H9 (cell line): ENCODE results near the gene ARID1A. TPM values are rescaled to one million over a fixed set of nuclear protein-coding genes. Genes with fewer than 3 reads are reported as not detected.

Experiments
- DNase-seq: peaks from one replicate; pipeline ENCODE4 v3.0.0-alpha.2; 2017
- H2AFZ ChIP-seq: one replicate; pipeline ENCODE4 v1.6.1; 2013; ENCODE audit warnings: mild to moderate bottlenecking, low read length, control low read depth, moderate library complexity
- H2AK5ac ChIP-seq: 2 replicates; pipeline ENCODE4 v1.6.1; 2013; ENCODE audit warnings: low read length, control low read depth, mixed read lengths; ENCODE audit not compliant: insufficient read length
- H2BK120ac ChIP-seq: one replicate; pipeline ENCODE4 v1.6.1; 2013; ENCODE audit warnings: low read depth, mild to moderate bottlenecking, low read length, control low read depth, inconsistent platforms; ENCODE audit not compliant: poor library complexity, severe bottlenecking
- H2BK12ac ChIP-seq: 2 replicates; pipeline ENCODE4 v1.6.1; 2013; ENCODE audit warnings: low read length, control low read depth, mixed read lengths, low read depth; ENCODE audit not compliant: insufficient read length
- H2BK15ac ChIP-seq: 2 replicates; pipeline ENCODE4 v1.6.1; 2013; ENCODE audit warnings: low read depth, low read length, control low read depth
- H2BK20ac ChIP-seq: one replicate; pipeline ENCODE4 v1.6.1; 2013; ENCODE audit warnings: low read depth, mild to moderate bottlenecking, low read length, control low read depth, inconsistent platforms; ENCODE audit not compliant: poor library complexity, severe bottlenecking
- H2BK5ac ChIP-seq: 2 replicates; pipeline ENCODE4 v1.6.1; 2013; ENCODE audit warnings: low read length, control low read depth, mixed read lengths; ENCODE audit not compliant: insufficient read length
- H3K14ac ChIP-seq: 2 replicates; pipeline ENCODE4 v1.6.1; 2013; ENCODE audit warnings: low read length, control low read depth; ENCODE audit not compliant: insufficient read depth
- H3K18ac ChIP-seq: 2 replicates; pipeline ENCODE4 v1.6.1; 2013; ENCODE audit warnings: low read depth, mild to moderate bottlenecking, mixed read lengths, low read length, control low read depth; ENCODE audit not compliant: insufficient read length
- H3K23ac ChIP-seq: 2 replicates; pipeline ENCODE4 v1.6.1; 2013; ENCODE audit warnings: low read length, control low read depth, mixed read lengths, low read depth; ENCODE audit not compliant: insufficient read length
- H3K23me2 ChIP-seq: 2 replicates; pipeline ENCODE4 v1.6.1; 2013; ENCODE audit warnings: low read depth, mild to moderate bottlenecking, mixed read lengths, low read length, control low read depth; ENCODE audit not compliant: insufficient read length, poor library complexity, severe bottlenecking
- H3K27ac ChIP-seq: 2 replicates; pipeline ENCODE4 v1.5.1; 2013; ENCODE audit warnings: low read length, control low read depth, mixed read lengths, low read depth; ENCODE audit not compliant: insufficient read length
- H3K27me3 ChIP-seq: 2 replicates; pipeline ENCODE4 v1.6.1; 2013; ENCODE audit warnings: low read length, control low read depth, inconsistent platforms; ENCODE audit not compliant: insufficient read depth
- H3K4ac ChIP-seq: 2 replicates; pipeline ENCODE4 v1.6.1; 2013; ENCODE audit warnings: low read depth, mild to moderate bottlenecking, control low read depth, inconsistent platforms, low read length, moderate library complexity
- H3K4me1 ChIP-seq: 2 replicates; pipeline ENCODE4 v1.6.1; 2013; ENCODE audit warnings: low read length, control low read depth, inconsistent platforms; ENCODE audit not compliant: insufficient read depth
- H3K4me2 ChIP-seq: 2 replicates; pipeline ENCODE4 v1.6.1; 2013; ENCODE audit warnings: low read length, control low read depth, mixed read lengths; ENCODE audit not compliant: insufficient read length, insufficient read depth
- H3K56ac ChIP-seq: 2 replicates; pipeline ENCODE4 v1.6.1; 2013; ENCODE audit warnings: low read depth, mild to moderate bottlenecking, mixed read lengths, low read length, control low read depth; ENCODE audit not compliant: insufficient read length
- H3K79me1 ChIP-seq: 2 replicates; pipeline ENCODE4 v1.6.1; 2013; ENCODE audit warnings: low read depth, mild to moderate bottlenecking, moderate library complexity, low read length, control low read depth, inconsistent platforms; ENCODE audit not compliant: insufficient read depth, poor library complexity, severe bottlenecking
- H3K79me2 ChIP-seq: 2 replicates; pipeline ENCODE4 v1.6.1; 2013; ENCODE audit warnings: low read length, control low read depth, inconsistent platforms; ENCODE audit not compliant: insufficient read depth
- H3K9ac ChIP-seq: 2 replicates; pipeline ENCODE4 v1.6.1; 2013; ENCODE audit warnings: low read length, control low read depth, mixed read lengths; ENCODE audit not compliant: insufficient read length; ENCODE audit errors: extremely low read depth
- H3K9me3 ChIP-seq: one replicate; pipeline ENCODE4 v1.6.1; 2013; ENCODE audit warnings: low read depth, low read length, inconsistent platforms; ENCODE audit not compliant: control insufficient read depth
- H3T11ph ChIP-seq: one replicate; pipeline ENCODE4 v1.6.1; 2013; ENCODE audit warnings: mild to moderate bottlenecking, low read length, control low read depth, inconsistent platforms
- H4K20me1 ChIP-seq: one replicate; pipeline ENCODE4 v1.6.1; 2013; ENCODE audit not compliant: control insufficient read depth, insufficient read length, insufficient read depth
- H4K5ac ChIP-seq: 2 replicates; pipeline ENCODE4 v1.6.1; 2013; ENCODE audit warnings: low read depth, mild to moderate bottlenecking, mixed read lengths, low read length, control low read depth; ENCODE audit not compliant: insufficient read length
- H4K8ac ChIP-seq: replicated peaks from 2 replicates; pipeline ENCODE4 v1.6.1; 2013; ENCODE audit warnings: low read length, control low read depth, mixed read lengths, low read depth; ENCODE audit not compliant: insufficient read length
- H4K91ac ChIP-seq: 2 replicates; pipeline ENCODE4 v1.6.1; 2013; ENCODE audit warnings: low read depth, mild to moderate bottlenecking, moderate library complexity, mixed read lengths, low read length, control low read depth; ENCODE audit not compliant: insufficient read length
- H3K27ac Mint-ChIP-seq, 3 experiments: 2 replicates in 2 of 3; 3 replicates in 1 of 3; pipeline ENCODE4 v1.8.0; 2020 to 2021; ENCODE audit warnings: mixed read lengths in 3 of 3, mild to moderate bottlenecking in 1 of 3, moderate library complexity in 1 of 3
- H3K27me3 Mint-ChIP-seq: 2 replicates; pipeline ENCODE4 v1.8.0; 2021; ENCODE audit warnings: low read depth, mild to moderate bottlenecking, moderate library complexity, mixed read lengths
- H3K36me3 Mint-ChIP-seq, 3 experiments: 2 replicates in 2 of 3; 3 replicates in 1 of 3; pipeline ENCODE4 v1.8.0; 2020 to 2021; ENCODE audit warnings: low read depth in 3 of 3, mixed read lengths in 3 of 3; ENCODE audit not compliant: insufficient read depth in 1 of 3
- H3K4me1 Mint-ChIP-seq, 2 experiments: 2 replicates each; pipeline ENCODE4 v1.8.0; 2020; ENCODE audit warnings: mixed read lengths in 2 of 2
- H3K4me3 Mint-ChIP-seq, 2 experiments: 2 replicates in 1 of 2; 3 replicates in 1 of 2; pipeline ENCODE4 v1.8.0; 2020 to 2021; ENCODE audit warnings: mild to moderate bottlenecking in 2 of 2, mixed read lengths in 2 of 2, moderate library complexity in 1 of 2
- H3K9me3 Mint-ChIP-seq, 2 experiments: 2 replicates in 1 of 2; 3 replicates in 1 of 2; pipeline ENCODE4 v1.8.0; 2020; ENCODE audit warnings: mild to moderate bottlenecking in 2 of 2, mixed read lengths in 2 of 2, moderate library complexity in 1 of 2
- WGBS: extraction: QIAGEN DNeasy Blood & Tissue Kit; methylation state at CpG from one replicate; pipeline ENCODE4 v1.1.7; 2013; ENCODE audit warnings: missing lambda C conversion rate, low lambda C conversion rate, mixed read lengths; ENCODE audit not compliant: insufficient read length; ENCODE audit errors: extremely low coverage; 5-methylcytosine and 5-hydroxymethylcytosine counted together
- total RNA-seq: library from RNA; stranded (reverse); gene quantifications from 2 replicates; pipeline ENCODE4 v1.2.1, GENCODE V29; 2021
- TF ChIP-seq, protein P1 (sequence below): fragments of 200-600 bp; sonication (generic); conservative IDR thresholded peaks from 3 replicates; pipeline ENCODE4 v1.8.0; 2021; ENCODE audit warnings: antibody characterized with exemption, mild to moderate bottlenecking

The ARID1A gene
- total RNA-seq, 1 experiment from 2014 or later, result 147 TPM

DNA sequence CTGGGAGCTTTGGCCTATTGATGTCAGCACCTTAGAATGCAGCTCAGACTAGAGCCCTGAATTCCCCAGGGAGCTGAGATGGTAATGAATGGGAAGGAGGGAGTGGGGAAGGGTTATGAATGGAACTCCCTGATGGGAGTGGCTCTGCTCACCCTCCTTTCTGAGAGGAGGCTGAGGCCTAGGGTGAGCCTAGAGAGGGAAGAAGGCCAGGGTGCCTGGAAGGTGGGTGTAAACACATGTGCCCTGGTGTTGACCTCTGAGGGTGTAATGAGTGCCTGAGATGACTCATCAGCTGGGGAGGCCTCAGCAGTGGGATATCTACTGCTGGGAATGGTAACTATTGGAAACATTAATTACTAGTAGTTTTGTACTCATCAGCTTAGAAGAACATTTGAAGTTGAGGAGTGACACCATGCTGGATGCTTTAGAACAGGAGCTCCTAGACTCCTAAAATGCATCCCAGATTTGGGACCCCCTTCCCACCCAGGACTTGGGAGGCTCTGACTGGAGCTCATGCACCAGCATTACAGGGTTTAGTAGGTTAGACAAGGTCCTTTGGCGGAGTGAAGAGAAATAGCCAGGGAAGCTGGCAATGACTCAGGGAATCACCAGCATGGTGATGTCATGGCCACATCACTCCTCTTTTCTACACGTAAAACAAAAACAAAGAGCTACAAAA lies 76.0 kb downstream of the ARID1A start:
- no peak overlapping the region for H3K4ac ChIP-seq
- no peak overlapping the region for H2AK5ac ChIP-seq
- Mint-ChIP-seq H3K4me3 (no peak overlapping the region; a peak in 1 of 5 replicates), H3K36me3 (peaks cover 81 to 99% (median 98%) of the 10 kb centered on the region in 3 experiments; a peak in 6 of 7 replicates), H3K27me3 (no peaks in the 10 kb centered on the region; the same call in 1 of the 2 replicates), H3K4me1 (no peaks in the 10 kb centered on the region), H3K9me3 (no peaks in the 10 kb centered on the region), H3K27ac (peak overlapping the region in 2 of 3 experiments; percentile 47 to 73; a peak in 3 of 7 replicates)
- no peaks in the 10 kb centered on the region for H3K79me1 ChIP-seq
- WGBS, result no CpG with 5 or more reads among the region's 2 CpGs
- no peak overlapping the region for H3K4me2 ChIP-seq
- H3K9ac ChIP-seq, result no peak overlapping the region
- no peaks in the 10 kb centered on the region for H3K79me2 ChIP-seq
- H2AFZ ChIP-seq, result no peak overlapping the region
- H2BK12ac ChIP-seq, result no peak overlapping the region
- H3K56ac ChIP-seq, result no peak overlapping the region
- no peaks in the 10 kb centered on the region for H4K20me1 ChIP-seq
- H3T11ph ChIP-seq, result no peak overlapping the region
- H3K23me2 ChIP-seq, result no peaks in the 10 kb centered on the region
- H3K4me1 ChIP-seq, result no peaks in the 10 kb centered on the region
- TF ChIP-seq, protein P1, sequence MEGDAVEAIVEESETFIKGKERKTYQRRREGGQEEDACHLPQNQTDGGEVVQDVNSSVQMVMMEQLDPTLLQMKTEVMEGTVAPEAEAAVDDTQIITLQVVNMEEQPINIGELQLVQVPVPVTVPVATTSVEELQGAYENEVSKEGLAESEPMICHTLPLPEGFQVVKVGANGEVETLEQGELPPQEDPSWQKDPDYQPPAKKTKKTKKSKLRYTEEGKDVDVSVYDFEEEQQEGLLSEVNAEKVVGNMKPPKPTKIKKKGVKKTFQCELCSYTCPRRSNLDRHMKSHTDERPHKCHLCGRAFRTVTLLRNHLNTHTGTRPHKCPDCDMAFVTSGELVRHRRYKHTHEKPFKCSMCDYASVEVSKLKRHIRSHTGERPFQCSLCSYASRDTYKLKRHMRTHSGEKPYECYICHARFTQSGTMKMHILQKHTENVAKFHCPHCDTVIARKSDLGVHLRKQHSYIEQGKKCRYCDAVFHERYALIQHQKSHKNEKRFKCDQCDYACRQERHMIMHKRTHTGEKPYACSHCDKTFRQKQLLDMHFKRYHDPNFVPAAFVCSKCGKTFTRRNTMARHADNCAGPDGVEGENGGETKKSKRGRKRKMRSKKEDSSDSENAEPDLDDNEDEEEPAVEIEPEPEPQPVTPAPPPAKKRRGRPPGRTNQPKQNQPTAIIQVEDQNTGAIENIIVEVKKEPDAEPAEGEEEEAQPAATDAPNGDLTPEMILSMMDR, result no peak
- no peak overlapping the region for H3K14ac ChIP-seq
- no peak overlapping the region for H2BK20ac ChIP-seq
- H4K5ac ChIP-seq, result no peak overlapping the region
- H3K23ac ChIP-seq, result no peak overlapping the region
- H3K27me3 ChIP-seq, result no peaks in the 10 kb centered on the region
- no peak overlapping the region for H4K91ac ChIP-seq
- no peak overlapping the region for H2BK15ac ChIP-seq
- no peak for DNase-seq
- H3K18ac ChIP-seq, result no peak overlapping the region
- H3K27ac ChIP-seq, result no peak overlapping the region
- no peak overlapping the region for H2BK5ac ChIP-seq
- no peaks in the 10 kb centered on the region for H3K9me3 ChIP-seq
- no peak overlapping the region for H2BK120ac ChIP-seq
- no peak overlapping the region for H4K8ac ChIP-seq
